ENCODE results near the gene KNDC1.

GRCh38 chr10:133209117-133209516, 49.1 kb downstream of the KNDC1 start:
- no peak for TF ChIP-seq EZH2 (IDR thresholded peaks at IDR 0.05; ENCODE audit: borderline replicate concordance, low read length)
- no peak for TF ChIP-seq CTCF (conservative IDR thresholded peaks at IDR 0.05 in 1 of 2, IDR thresholded peaks at IDR 0.05 in 1 of 2; ENCODE audit: extremely low read depth in 1 of 2, insufficient read depth in 1 of 2, low read depth in 1 of 2, low read length in 2 of 2)
